Measurements from ENCODE around the gene PRCD.
A peak's percentile ranks its signal among the peaks of the same experiment; 100 is the strongest.

The PRCD gene

DNA sequence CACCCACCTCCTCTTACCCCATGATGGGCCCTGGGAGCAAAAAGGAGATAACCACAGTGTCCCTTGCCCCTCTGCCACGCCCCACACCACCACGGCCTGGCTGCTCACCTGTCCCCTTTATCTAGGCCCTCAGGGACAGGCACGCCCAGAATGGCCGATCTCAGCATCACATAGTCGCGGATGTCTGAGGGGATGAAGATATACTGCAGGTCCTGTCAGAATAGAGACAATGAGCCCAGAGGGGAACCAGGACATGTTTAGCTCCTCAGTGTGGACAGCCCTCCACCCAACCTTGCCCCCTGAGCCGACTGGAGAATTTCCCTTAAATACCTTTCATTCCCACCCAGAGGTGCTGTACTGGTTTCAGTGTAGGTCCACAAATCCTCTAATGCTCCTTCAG, 30.6 kb downstream of the PRCD start:
- Mint-ChIP-seq H3K27ac (no peak overlapping the region), H3K27me3 (ENCODE audit: low read depth) (no peaks in the 10 kb centered on the region), H3K36me3 (ENCODE audit: low read depth) (peaks cover 10% of the 10 kb centered on the region), H3K9me3 (no peaks in the 10 kb centered on the region), H3K4me1 (ENCODE audit: low read depth) (peaks cover 5% of the 10 kb centered on the region), H3K4me3 (no peak overlapping the region)

DNA sequence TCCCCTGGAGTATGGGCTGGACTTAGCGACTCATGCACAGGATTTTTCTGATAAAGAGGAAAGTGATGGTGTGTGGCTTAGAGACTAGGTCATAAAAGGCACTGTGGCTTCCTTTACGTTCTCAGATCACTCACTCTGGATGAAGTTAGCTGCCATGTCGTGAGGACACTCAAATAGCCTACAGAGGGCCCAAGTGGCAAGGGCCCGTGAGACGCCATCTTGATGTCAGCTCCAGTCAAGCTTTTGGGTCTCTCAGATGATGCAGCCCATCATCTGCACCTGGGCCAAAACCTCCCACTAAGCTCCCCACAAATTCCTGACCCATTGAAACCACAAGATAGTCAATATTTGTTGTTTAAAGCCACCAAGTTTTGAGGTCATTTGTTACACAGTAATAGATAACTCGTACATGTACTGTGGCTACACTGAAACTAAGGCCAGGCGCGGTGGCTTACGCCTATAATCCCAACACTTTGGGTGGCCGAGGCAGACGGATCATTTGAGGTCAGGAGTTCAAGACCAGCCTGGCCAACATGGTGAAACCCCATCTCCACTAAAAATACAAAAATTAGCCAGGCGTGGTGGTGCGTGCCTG, 31.1 kb downstream of the PRCD start:
- peaks cover 5% of the 10 kb centered on the region for H3K4me1 Mint-ChIP-seq (ENCODE audit: low read depth)
- H3K27me3 Mint-ChIP-seq (ENCODE audit: low read depth) = no peaks in the 10 kb centered on the region
- no peak overlapping the region for H3K27ac Mint-ChIP-seq
- H3K4me3 Mint-ChIP-seq = no peak overlapping the region
- H3K9me3 Mint-ChIP-seq = no peaks in the 10 kb centered on the region
- H3K36me3 Mint-ChIP-seq (ENCODE audit: low read depth) = peaks cover 4% of the 10 kb centered on the region

DNA sequence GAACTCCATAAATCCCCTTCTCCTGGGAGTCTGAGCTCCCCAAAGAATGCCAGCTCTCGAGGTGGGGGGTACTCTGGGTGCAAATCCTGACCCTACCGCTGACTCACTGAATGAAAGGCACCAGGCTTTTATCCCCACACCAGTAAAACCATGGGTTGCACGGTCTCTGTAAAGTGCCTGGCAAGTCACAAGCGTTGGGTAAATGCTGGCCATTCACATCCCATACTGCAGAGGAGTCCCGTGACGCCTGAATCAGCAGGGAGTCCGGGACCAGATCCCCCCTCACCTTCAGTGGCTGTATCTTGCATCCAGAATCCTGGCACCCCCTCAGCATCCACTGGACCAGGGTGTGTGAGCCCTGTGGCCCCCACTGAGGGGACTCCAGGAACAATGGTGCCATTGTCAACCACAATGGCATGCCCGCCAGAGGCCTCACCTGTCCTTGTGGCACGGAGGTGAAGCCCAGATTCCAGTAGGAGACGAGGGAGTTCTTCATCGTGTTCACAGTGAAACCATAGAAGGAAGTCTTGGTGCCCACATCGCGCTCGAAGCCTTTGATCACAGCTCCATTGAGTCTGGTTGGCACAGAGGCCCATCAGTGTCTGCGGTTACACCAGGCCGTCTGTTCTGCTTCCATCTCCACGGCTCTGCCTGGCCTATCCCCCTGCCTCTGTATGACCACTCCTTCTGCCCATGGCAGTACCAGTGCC, 32.5 kb downstream of the PRCD start:
- Mint-ChIP-seq H3K27ac (no peak overlapping the region), H3K4me1 (ENCODE audit: low read depth) (peaks cover 5% of the 10 kb centered on the region), H3K27me3 (ENCODE audit: low read depth) (no peaks in the 10 kb centered on the region), H3K36me3 (ENCODE audit: low read depth) (no peaks in the 10 kb centered on the region), H3K9me3 (no peaks in the 10 kb centered on the region), H3K4me3 (no peak overlapping the region)

DNA sequence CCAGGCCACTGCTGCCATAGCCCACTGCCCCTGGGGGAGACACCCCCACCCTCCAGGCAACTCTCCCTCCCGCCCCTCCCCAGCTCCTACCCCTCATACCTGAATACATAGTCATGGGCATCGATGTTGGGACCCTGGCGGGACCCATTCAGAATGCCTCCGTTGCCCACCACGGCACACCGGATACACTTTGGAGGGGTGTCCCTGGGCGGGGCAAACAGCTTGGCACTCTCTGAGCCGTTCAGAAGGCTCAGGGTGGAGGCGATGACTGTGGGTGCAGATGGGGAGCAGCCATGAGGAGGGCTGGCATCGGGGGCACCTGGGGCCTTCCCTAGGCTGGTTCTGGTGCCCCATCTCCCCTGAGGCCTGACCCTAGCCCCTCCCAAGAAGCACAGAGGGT, 33.3 kb downstream of the PRCD start:
- peaks cover 5% of the 10 kb centered on the region for H3K4me1 Mint-ChIP-seq (ENCODE audit: low read depth)
- H3K27me3 Mint-ChIP-seq (ENCODE audit: low read depth) = no peaks in the 10 kb centered on the region
- H3K27ac Mint-ChIP-seq = no peak overlapping the region
- H3K9me3 Mint-ChIP-seq = no peaks in the 10 kb centered on the region
- no peak overlapping the region for H3K4me3 Mint-ChIP-seq
- no peaks in the 10 kb centered on the region for H3K36me3 Mint-ChIP-seq (ENCODE audit: low read depth)

DNA sequence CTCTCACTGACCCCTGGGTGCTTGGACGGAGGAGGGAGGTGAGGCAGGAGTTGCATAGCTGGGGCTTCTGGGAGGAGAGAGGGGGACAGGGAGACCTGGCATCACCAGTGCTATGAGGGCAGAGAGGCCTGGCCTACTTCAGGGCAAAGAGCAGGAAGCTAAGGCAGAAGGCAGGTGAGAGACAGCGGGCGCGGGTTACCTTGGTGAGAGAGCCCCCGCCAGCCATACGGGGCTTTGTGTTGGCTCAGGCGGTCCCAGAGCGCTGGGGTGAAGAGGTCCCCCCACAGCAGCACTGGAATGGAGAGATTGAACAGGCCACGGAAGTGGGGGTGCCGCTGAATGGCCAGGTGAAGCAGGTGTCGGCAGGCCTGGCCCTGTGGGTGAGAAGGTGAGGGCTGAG, 34.3 kb downstream of the PRCD start:
- Mint-ChIP-seq H3K4me3 (no peak overlapping the region), H3K27ac (no peak overlapping the region), H3K4me1 (ENCODE audit: low read depth) (peaks cover 2% of the 10 kb centered on the region), H3K27me3 (ENCODE audit: low read depth) (no peaks in the 10 kb centered on the region), H3K36me3 (ENCODE audit: low read depth) (no peaks in the 10 kb centered on the region), H3K9me3 (no peaks in the 10 kb centered on the region)

DNA sequence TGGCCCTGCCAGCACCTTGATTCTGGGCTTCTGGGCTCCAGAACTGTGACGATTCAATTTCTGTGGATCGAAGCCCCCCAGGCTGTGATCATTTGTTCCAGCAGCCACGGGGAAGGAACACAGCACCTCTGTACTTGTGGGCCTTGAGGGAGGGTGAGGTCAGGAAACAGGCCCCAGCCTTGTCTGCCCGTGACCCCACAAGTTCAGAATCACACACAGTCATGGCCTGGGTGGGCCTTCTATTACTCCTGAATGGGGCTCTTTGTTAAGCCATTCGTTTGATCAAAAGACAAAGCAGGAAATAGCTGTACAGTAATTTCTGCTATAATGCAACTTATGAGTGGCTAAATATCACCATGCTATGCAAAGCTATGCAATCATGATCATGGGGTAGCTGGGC, 35.7 kb downstream of the PRCD start:
- H3K9me3 Mint-ChIP-seq = no peaks in the 10 kb centered on the region
- no peaks in the 10 kb centered on the region for H3K27me3 Mint-ChIP-seq (ENCODE audit: low read depth)
- peaks cover 9% of the 10 kb centered on the region for H3K4me1 Mint-ChIP-seq (ENCODE audit: low read depth)
- H3K36me3 Mint-ChIP-seq (ENCODE audit: low read depth) = no peaks in the 10 kb centered on the region
- H3K4me3 Mint-ChIP-seq = no peak overlapping the region
- H3K27ac Mint-ChIP-seq = no peak overlapping the region

DNA sequence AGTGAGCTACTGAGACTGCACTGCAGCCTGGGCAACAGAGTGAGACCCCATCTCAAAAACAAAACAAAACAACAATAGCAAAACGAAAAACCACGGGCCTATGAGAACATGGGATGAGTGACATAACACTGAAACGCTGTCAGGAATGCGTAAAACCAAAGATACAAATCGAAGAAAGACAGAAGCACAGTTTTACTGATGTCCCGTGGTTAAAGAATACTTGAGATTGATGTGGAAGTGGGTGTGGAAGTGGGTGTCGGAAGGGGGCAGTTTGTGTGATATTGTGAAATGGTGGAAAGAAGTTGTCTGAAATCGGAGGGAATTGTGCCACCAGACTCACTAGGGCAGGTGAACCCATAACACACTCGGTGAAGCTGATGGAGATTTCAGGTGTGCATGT, 36.3 kb downstream of the PRCD start:
- no peaks in the 10 kb centered on the region for H3K36me3 Mint-ChIP-seq (ENCODE audit: low read depth)
- H3K4me1 Mint-ChIP-seq (ENCODE audit: low read depth) = peaks cover 9% of the 10 kb centered on the region
- H3K27me3 Mint-ChIP-seq (ENCODE audit: low read depth) = no peaks in the 10 kb centered on the region
- no peak overlapping the region for H3K4me3 Mint-ChIP-seq
- no peak overlapping the region for H3K27ac Mint-ChIP-seq
- H3K9me3 Mint-ChIP-seq = no peaks in the 10 kb centered on the region

- peaks cover 9% of the 10 kb centered on the region for H3K4me1 Mint-ChIP-seq (ENCODE audit: low read depth)
- H3K27me3 Mint-ChIP-seq (ENCODE audit: low read depth) = peaks cover 8% of the 10 kb centered on the region
- H3K9me3 Mint-ChIP-seq = no peaks in the 10 kb centered on the region
- no peak overlapping the region for H3K27ac Mint-ChIP-seq
- H3K4me3 Mint-ChIP-seq = no peak overlapping the region
- no peaks in the 10 kb centered on the region for H3K36me3 Mint-ChIP-seq (ENCODE audit: low read depth)
Observed at GRCh38 chr17:76577876-76578275, 38.0 kb downstream of the PRCD start.

DNA sequence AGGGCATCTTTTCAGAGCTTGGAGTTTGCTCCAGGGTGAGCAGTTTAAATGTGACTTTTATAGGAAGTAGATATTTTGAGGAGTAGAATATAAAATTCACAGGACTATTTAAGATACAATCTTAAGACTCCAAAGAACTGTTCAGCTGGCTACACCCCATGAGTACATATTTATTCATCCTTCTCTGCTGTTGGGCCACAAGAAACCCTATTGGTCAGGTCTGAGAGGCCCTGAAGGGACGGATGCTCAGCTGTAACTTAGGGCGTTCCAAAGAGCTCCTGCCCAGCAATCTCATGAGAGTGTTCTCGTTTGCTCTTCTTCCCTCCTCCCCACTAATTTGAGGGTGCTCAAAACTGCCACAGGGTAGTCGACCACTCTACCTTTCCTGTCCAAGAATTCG, 38.5 kb downstream of the PRCD start:
- Mint-ChIP-seq H3K27ac (no peak overlapping the region), H3K9me3 (no peaks in the 10 kb centered on the region), H3K4me3 (no peak overlapping the region), H3K36me3 (ENCODE audit: low read depth) (no peaks in the 10 kb centered on the region), H3K27me3 (ENCODE audit: low read depth) (peaks cover 13% of the 10 kb centered on the region), H3K4me1 (ENCODE audit: low read depth) (peaks cover 9% of the 10 kb centered on the region)

DNA sequence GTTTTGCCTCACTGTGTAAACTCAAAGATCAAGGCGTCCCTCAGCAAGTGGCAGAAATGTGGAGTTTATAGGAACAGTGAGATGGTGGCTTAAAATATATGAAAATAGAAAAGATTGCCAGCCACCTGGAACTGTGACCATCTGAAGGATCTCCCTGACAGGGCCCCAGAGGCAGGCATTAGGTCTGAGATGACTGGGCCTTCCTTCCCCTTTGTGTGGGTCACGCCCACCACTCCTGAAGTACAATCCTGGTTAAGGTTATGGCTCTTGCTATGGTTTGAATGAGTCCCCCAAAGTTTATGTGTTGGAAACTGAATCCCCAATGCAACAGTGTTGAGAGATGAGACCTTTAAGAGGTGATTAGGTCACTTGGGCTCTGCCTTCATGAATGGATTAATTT, 39.4 kb downstream of the PRCD start:
- Mint-ChIP-seq H3K4me3 (no peak overlapping the region), H3K36me3 (ENCODE audit: low read depth) (no peaks in the 10 kb centered on the region), H3K27ac (no peak overlapping the region), H3K9me3 (no peaks in the 10 kb centered on the region), H3K27me3 (ENCODE audit: low read depth) (peaks cover 22% of the 10 kb centered on the region), H3K4me1 (ENCODE audit: low read depth) (peaks cover 9% of the 10 kb centered on the region)

GRCh38 chr17:76581515-76581914, 41.7 kb downstream of the PRCD start:
- Mint-ChIP-seq H3K4me3 (no peak overlapping the region), H3K4me1 (ENCODE audit: low read depth) (peaks cover 9% of the 10 kb centered on the region), H3K27ac (no peak overlapping the region), H3K27me3 (ENCODE audit: low read depth) (peaks cover 38% of the 10 kb centered on the region), H3K36me3 (ENCODE audit: low read depth) (no peaks in the 10 kb centered on the region), H3K9me3 (no peaks in the 10 kb centered on the region)

GRCh38 chr17:76582660-76583059, 42.8 kb downstream of the PRCD start:
- peaks cover 9% of the 10 kb centered on the region for H3K4me1 Mint-ChIP-seq (ENCODE audit: low read depth)
- H3K27ac Mint-ChIP-seq = peak overlapping the region; percentile 8
- H3K27me3 Mint-ChIP-seq (ENCODE audit: low read depth) = peaks cover 49% of the 10 kb centered on the region
- H3K4me3 Mint-ChIP-seq = no peak overlapping the region
- H3K36me3 Mint-ChIP-seq (ENCODE audit: low read depth) = no peaks in the 10 kb centered on the region
- no peaks in the 10 kb centered on the region for H3K9me3 Mint-ChIP-seq

DNA sequence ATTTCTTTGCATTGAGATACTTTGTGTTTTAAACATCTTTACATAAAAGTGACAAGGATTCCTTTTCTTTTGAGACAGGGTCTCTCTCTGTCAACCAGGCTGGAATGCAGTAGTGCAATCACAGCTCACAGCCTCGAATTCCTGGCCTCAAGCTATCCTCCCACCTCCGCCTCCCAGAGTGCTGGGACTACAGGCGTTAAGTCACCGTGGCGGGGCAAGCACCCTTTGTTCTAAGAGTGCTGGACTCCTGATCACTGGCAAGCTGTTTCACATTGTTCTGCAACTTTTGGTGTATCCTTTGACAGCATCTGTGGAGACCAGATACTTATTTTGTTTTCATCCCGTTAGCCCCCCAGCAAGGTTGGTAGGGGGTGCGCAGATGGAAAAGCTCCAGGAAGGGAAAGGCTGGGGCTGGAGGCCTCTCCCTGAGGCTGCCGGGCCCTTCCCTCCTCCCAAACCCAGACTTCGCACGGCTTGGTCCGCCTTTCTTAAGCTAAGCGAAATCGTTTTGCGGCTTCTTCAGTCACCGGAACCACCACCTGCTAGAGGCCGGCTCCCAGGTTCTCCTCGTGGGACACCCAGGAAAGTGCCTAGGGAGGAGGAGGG, 44.7 kb downstream of the PRCD start:
- H3K27me3 Mint-ChIP-seq (ENCODE audit: low read depth) = peaks cover 67% of the 10 kb centered on the region

DNA sequence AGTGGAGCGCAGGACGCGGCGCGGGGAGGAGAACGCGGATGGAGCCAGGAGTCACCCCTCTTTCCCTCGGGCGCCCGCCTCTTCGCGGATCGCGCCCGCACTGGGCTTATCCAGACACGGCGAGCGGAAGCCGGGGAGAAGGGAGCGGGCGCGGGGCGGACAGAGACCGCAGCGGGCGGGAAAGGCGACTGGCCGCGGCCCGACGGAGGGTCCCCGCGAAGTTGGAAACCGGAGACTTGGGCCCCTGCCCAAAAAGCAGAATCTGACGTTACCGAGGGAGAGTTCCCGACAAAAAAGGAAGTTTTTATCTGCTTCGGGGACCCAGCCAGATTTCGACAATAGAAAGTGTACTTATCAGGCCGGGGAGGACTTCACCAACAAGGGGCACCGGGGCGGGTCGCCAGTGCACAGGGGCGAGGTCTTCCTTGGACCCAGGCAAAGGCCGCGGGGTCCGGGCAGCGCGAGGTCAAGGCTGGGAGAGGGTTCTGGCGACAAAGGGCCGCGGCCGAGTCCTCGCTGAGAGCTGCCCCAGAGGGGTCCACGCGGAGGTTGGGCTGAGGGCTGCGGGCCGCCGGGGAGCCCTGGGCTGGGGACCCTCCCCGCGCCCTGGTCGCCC, 45.3 kb downstream of the PRCD start:
- peak overlapping the region; percentile 60 for H3K4me3 Mint-ChIP-seq
- H3K4me1 Mint-ChIP-seq (ENCODE audit: low read depth) = no peaks in the 10 kb centered on the region
- no peaks in the 10 kb centered on the region for H3K36me3 Mint-ChIP-seq (ENCODE audit: low read depth)
- H3K27me3 Mint-ChIP-seq (ENCODE audit: low read depth) = peaks cover 73% of the 10 kb centered on the region
- H3K27ac Mint-ChIP-seq = no peak overlapping the region
- H3K9me3 Mint-ChIP-seq = no peaks in the 10 kb centered on the region

More for the DNA sequence above, 44.7 kb downstream of the PRCD start:
- Mint-ChIP-seq H3K4me3 (peak overlapping the region; percentile 60), H3K36me3 (ENCODE audit: low read depth) (no peaks in the 10 kb centered on the region), H3K4me1 (ENCODE audit: low read depth) (peaks cover 4% of the 10 kb centered on the region), H3K27ac (no peak overlapping the region), H3K9me3 (no peaks in the 10 kb centered on the region)
